Mesothelial cell of epicardium (in vitro differentiated cells): ENCODE data around the gene ASIC4. TPM values are rescaled to one million over a fixed set of nuclear protein-coding genes. Genes with fewer than 3 reads are reported as not detected.

Experiments used
- DNase-seq, 2 experiments: peaks; one replicate each; pipeline ENCODE4 v3.0.0; 2021; ENCODE audit warnings: low spot score in 2 of 2; ENCODE audit not compliant: unreplicated experiment in 2 of 2
- H3K27ac Mint-ChIP-seq: 2 replicates; pipeline ENCODE4 v1.8.0; 2021; ENCODE audit warnings: mixed read lengths
- H3K27me3 Mint-ChIP-seq: 2 replicates; pipeline ENCODE4 v1.8.0; 2021; ENCODE audit warnings: low read depth, mixed read lengths
- H3K36me3 Mint-ChIP-seq: 2 replicates; pipeline ENCODE4 v1.8.0; 2021; ENCODE audit warnings: mixed read lengths
- H3K4me1 Mint-ChIP-seq: 2 replicates; pipeline ENCODE4 v1.8.0; 2021; ENCODE audit warnings: mixed read lengths
- H3K4me3 Mint-ChIP-seq: 2 replicates; pipeline ENCODE4 v1.8.0; 2021; ENCODE audit warnings: mild to moderate bottlenecking, moderate library complexity, mixed read lengths
- H3K9me3 Mint-ChIP-seq: 2 replicates; pipeline ENCODE4 v1.8.0; 2021; ENCODE audit warnings: mixed read lengths
- CTCF ChIP-seq: fragments of 200-600 bp; sonication (generic); IDR thresholded peaks from one replicate; pipeline ENCODE4 v1.5.0; 2021; ENCODE audit warnings: antibody characterized with exemption; ENCODE audit not compliant: unreplicated experiment
- total RNA-seq: library from RNA; stranded (reverse); gene quantifications from 3 replicates; pipeline ENCODE4 v1.2.1, GENCODE V29; 2021

The ASIC4 gene
- total RNA-seq, 1 donor from 2014 or later, result 0.98 TPM

DNA sequence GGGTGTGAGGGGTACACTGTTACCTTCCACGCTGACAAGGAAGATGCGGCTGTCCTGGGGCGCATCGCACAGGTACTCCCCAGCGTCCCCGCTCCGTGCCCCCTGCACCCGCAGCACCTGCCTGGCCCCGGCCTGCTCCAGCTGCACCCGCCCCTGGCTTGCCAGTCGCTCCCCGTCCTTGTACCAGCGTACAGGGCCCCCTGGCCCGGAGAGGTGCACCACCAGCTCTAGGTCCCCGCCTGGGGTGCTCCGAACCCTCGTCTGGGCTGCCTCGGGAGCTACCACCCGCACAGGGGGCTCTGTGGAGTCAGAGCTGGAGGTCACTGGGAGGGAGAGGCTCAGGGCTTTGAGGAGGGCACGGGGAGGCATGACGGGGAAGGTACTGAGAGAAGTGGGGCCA is 43.0 kb downstream of the ASIC4 start:
- Mint-ChIP-seq H3K4me3 (no peak overlapping the region), H3K36me3 (peaks cover 30% of the 10 kb centered on the region), H3K9me3 (no peaks in the 10 kb centered on the region), H3K4me1 (peaks cover 22% of the 10 kb centered on the region), H3K27ac (no peak overlapping the region), H3K27me3 (no peaks in the 10 kb centered on the region)
- no peak for DNase-seq
- TF ChIP-seq CTCF, result no peak

GRCh38 chr2:219557791-219558785 is 43.8 kb downstream of the ASIC4 start:
- Mint-ChIP-seq H3K36me3 (peaks cover 34% of the 10 kb centered on the region), H3K27ac (no peak overlapping the region)
- TF ChIP-seq CTCF, result no peak

GRCh38 chr2:219559156-219559915 is 45.1 kb downstream of the ASIC4 start:
- Mint-ChIP-seq H3K36me3 (peaks cover 34% of the 10 kb centered on the region), H3K4me3 (no peak overlapping the region)

More at GRCh38 chr2:219557791-219558785, 43.8 kb downstream of the ASIC4 start:
- DNase-seq, result no peak
- Mint-ChIP-seq H3K4me3 (no peak overlapping the region), H3K9me3 (no peaks in the 10 kb centered on the region), H3K4me1 (peaks cover 22% of the 10 kb centered on the region), H3K27me3 (no peaks in the 10 kb centered on the region)

GRCh38 chr2:219560037-219560892 is 46.0 kb downstream of the ASIC4 start:
- no peak for DNase-seq
- Mint-ChIP-seq H3K4me3 (no peak overlapping the region), H3K36me3 (peaks cover 32% of the 10 kb centered on the region), H3K27ac (peak overlapping the region; percentile 25), H3K4me1 (peaks cover 22% of the 10 kb centered on the region), H3K27me3 (no peaks in the 10 kb centered on the region), H3K9me3 (no peaks in the 10 kb centered on the region)
- TF ChIP-seq CTCF, result peak; percentile 94

More at GRCh38 chr2:219559156-219559915, 45.1 kb downstream of the ASIC4 start:
- Mint-ChIP-seq H3K27ac (peak overlapping the region; percentile 39), H3K27me3 (no peaks in the 10 kb centered on the region), H3K4me1 (peaks cover 22% of the 10 kb centered on the region), H3K9me3 (no peaks in the 10 kb centered on the region)
- no peak for TF ChIP-seq CTCF
- no peak for DNase-seq

DNA sequence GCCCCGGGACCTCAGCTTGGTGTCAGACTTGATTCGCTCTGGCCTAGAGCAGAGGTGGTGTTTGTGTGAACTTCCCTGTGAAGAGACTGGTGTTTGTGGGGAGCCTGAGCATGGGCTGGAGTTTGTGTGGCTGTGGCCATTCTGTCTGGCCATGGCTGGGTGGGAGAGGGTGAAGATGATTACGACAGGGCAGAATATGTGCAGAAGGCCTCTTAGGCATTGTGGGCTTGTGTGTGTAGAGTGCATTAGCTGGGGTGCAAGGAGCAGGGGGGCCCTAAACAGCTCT is 46.6 kb downstream of the ASIC4 start:
- TF ChIP-seq CTCF, result no peak
- Mint-ChIP-seq H3K36me3 (peaks cover 31% of the 10 kb centered on the region), H3K4me3 (no peak overlapping the region), H3K4me1 (peaks cover 22% of the 10 kb centered on the region), H3K27ac (no peak overlapping the region), H3K9me3 (no peaks in the 10 kb centered on the region), H3K27me3 (no peaks in the 10 kb centered on the region)
- no peak for DNase-seq
